Measurements from ENCODE around the gene KRT85. TPM values are rescaled to one million over a fixed set of nuclear protein-coding genes. Genes with fewer than 3 reads are reported as not detected.

Gene KRT85
- total RNA-seq, 2 experiments from 2014 or later = not detected

DNA sequence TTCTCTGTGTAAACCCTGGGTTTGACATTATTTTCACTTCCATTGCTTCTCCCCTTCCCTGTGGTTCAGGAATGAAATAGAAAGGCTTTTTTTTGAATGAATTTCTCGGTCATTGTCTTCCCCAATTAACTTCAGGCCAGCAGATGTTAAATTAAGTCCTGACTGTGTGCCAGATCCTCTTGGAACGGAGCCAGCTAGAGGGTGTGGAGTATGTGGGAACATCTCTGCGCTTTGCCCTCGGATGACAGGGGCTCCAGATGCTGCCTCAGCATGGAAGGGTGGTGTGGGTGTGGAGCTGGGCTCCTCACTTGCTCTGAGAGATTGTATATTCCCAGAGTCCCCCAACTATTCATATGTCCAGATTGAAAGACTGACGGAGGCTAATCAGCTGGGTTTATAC is 13.1 kb downstream of the KRT85 start:
- POLR2A ChIA-PET = no interaction called here
- Histone ChIP-seq H3K27me3 (ENCODE audit: control insufficient read depth in 1 of 2, insufficient read depth in 2 of 2, low read length in 2 of 2) (no peaks in the 10 kb centered on the region), H3K4me1 (ENCODE audit: insufficient read depth, low read length) (peaks cover 33% of the 10 kb centered on the region), H3K9me3 (ENCODE audit: control insufficient read depth in 1 of 2, insufficient read depth in 1 of 2, low read length in 2 of 2) (no peaks in the 10 kb centered on the region), H3K27ac (ENCODE audit: low read depth in 1 of 2, low read length in 2 of 2) (no peak overlapping the region), H3K36me3 (ENCODE audit: insufficient read depth, low read length) (no peaks in the 10 kb centered on the region), H3K4me3 (ENCODE audit: low read length) (no peak overlapping the region)
- H3K36me3 Mint-ChIP-seq (ENCODE audit: low read depth) = no peaks in the 10 kb centered on the region
- TF ChIP-seq, protein P1, sequence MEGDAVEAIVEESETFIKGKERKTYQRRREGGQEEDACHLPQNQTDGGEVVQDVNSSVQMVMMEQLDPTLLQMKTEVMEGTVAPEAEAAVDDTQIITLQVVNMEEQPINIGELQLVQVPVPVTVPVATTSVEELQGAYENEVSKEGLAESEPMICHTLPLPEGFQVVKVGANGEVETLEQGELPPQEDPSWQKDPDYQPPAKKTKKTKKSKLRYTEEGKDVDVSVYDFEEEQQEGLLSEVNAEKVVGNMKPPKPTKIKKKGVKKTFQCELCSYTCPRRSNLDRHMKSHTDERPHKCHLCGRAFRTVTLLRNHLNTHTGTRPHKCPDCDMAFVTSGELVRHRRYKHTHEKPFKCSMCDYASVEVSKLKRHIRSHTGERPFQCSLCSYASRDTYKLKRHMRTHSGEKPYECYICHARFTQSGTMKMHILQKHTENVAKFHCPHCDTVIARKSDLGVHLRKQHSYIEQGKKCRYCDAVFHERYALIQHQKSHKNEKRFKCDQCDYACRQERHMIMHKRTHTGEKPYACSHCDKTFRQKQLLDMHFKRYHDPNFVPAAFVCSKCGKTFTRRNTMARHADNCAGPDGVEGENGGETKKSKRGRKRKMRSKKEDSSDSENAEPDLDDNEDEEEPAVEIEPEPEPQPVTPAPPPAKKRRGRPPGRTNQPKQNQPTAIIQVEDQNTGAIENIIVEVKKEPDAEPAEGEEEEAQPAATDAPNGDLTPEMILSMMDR (IDR thresholded peaks at IDR 0.05) = no peak
- H3K27ac Mint-ChIP-seq = no peak overlapping the region
- peak in 1 of 14 experiments; percentile 2 for DNase-seq
- H3K27me3 Mint-ChIP-seq = no peaks in the 10 kb centered on the region
- ATAC-seq (ENCODE audit: poor library complexity) = no peak
- peaks cover 40% of the 10 kb centered on the region for H3K4me1 Mint-ChIP-seq (ENCODE audit: low read depth)
- intact Hi-C loops (cut with DNase I, micrococcal nuclease) = no loop called here
- no peak overlapping the region for H3K4me3 Mint-ChIP-seq
- H3K9me3 Mint-ChIP-seq = no peaks in the 10 kb centered on the region
- CTCF ChIA-PET = no interaction called here

DNA sequence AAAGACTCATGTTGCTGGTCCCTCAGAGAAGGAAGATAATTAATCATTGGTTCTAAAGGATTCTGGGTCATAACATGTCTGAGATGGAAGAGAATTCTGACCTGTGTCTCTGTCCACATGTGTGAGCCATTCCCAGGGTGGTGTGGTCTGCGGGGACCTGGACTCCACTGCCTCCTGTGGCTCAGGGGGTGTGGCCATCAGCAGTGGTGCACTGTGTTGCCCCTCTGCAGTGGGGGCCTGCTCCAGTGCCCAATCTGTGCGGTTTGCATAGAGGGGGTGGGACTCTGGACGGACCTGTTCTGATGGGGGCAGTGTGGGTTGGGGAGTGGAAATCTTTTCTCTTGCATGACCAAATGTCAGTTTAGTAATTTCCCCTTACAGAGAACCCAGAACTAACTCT is 13.5 kb downstream of the KRT85 start:
- Mint-ChIP-seq H3K9me3 (no peaks in the 10 kb centered on the region), H3K27ac (no peak overlapping the region), H3K4me3 (no peak overlapping the region), H3K4me1 (ENCODE audit: low read depth) (peaks cover 36% of the 10 kb centered on the region), H3K36me3 (ENCODE audit: low read depth) (no peaks in the 10 kb centered on the region), H3K27me3 (no peaks in the 10 kb centered on the region)
- H3K4me1 ChIP-seq (ENCODE audit: insufficient read depth, low read length) = peaks cover 29% of the 10 kb centered on the region
- DNase-seq = peak in 1 of 14 experiments; percentile 21
- ChIA-PET POLR2A (no interaction called here), CTCF (interaction anchor here (2.6 kb wide), 1 partner anchor 26 kb away, joined by 10 read pairs; no protein-coding TSS in a partner anchor)
- H3K36me3 ChIP-seq (ENCODE audit: insufficient read depth, low read length) = no peaks in the 10 kb centered on the region
- intact Hi-C loops (cut with DNase I, micrococcal nuclease) = no loop called here
- H3K4me3 ChIP-seq (ENCODE audit: low read length) = no peak overlapping the region
- no peak overlapping the region for H3K27ac ChIP-seq (ENCODE audit: low read depth in 1 of 2, low read length in 2 of 2)
- TF ChIP-seq, protein P1 (IDR thresholded peaks at IDR 0.05) = no peak
- no peak for ATAC-seq (ENCODE audit: poor library complexity)
- H3K9me3 ChIP-seq (ENCODE audit: control insufficient read depth in 1 of 2, insufficient read depth in 1 of 2, low read length in 2 of 2) = no peaks in the 10 kb centered on the region
- H3K27me3 ChIP-seq (ENCODE audit: control insufficient read depth in 1 of 2, insufficient read depth in 2 of 2, low read length in 2 of 2) = no peaks in the 10 kb centered on the region

DNA sequence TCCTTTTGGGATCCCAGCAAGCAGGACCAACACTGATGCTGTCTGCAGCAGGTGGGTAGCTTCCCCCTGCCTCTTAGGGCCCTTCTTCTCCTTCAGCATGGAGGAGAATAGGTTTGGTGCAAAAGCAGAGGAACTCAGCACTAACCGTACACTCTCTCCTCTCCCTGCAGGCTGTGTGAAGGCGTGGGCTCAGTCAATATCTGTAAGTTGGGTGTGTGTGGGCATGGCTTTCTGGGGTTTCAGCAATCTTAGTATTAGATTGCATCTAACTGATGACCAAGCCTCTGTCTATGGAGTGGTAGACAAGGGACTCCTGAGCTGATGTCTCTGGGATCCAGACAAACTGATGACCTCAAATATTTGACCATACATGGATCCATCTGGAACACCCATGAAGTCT is 14.3 kb downstream of the KRT85 start:
- ChIA-PET POLR2A (interaction anchor here (1.2 kb wide), 1 partner anchor 13 kb away, joined by 3 read pairs; no protein-coding TSS in a partner anchor), CTCF (interaction anchor here (2.6 kb wide), 1 partner anchor 26 kb away, joined by 10 read pairs; no protein-coding TSS in a partner anchor)
- no peak overlapping the region for H3K4me3 ChIP-seq (ENCODE audit: low read length)
- intact Hi-C loops (cut with DNase I, micrococcal nuclease) = no loop called here
- H3K4me1 ChIP-seq (ENCODE audit: insufficient read depth, low read length) = peaks cover 22% of the 10 kb centered on the region
- TF ChIP-seq, protein P1 (IDR thresholded peaks at IDR 0.05) = no peak
- H3K27ac ChIP-seq (ENCODE audit: low read depth in 1 of 2, low read length in 2 of 2) = no peak overlapping the region
- Mint-ChIP-seq H3K36me3 (ENCODE audit: low read depth) (no peaks in the 10 kb centered on the region), H3K9me3 (no peaks in the 10 kb centered on the region), H3K27me3 (no peaks in the 10 kb centered on the region), H3K27ac (no peak overlapping the region), H3K4me3 (no peak overlapping the region), H3K4me1 (ENCODE audit: low read depth) (peaks cover 29% of the 10 kb centered on the region)
- DNase-seq (peak in 1 of 14 experiments; percentile 8), ATAC-seq (ENCODE audit: poor library complexity) (no peak)
- H3K36me3 ChIP-seq (ENCODE audit: insufficient read depth, low read length) = no peaks in the 10 kb centered on the region
- no peaks in the 10 kb centered on the region for H3K27me3 ChIP-seq (ENCODE audit: control insufficient read depth in 1 of 2, insufficient read depth in 2 of 2, low read length in 2 of 2)
- H3K9me3 ChIP-seq (ENCODE audit: control insufficient read depth in 1 of 2, insufficient read depth in 1 of 2, low read length in 2 of 2) = no peaks in the 10 kb centered on the region
